ENCODE data around the gene LENG9.

DNA sequence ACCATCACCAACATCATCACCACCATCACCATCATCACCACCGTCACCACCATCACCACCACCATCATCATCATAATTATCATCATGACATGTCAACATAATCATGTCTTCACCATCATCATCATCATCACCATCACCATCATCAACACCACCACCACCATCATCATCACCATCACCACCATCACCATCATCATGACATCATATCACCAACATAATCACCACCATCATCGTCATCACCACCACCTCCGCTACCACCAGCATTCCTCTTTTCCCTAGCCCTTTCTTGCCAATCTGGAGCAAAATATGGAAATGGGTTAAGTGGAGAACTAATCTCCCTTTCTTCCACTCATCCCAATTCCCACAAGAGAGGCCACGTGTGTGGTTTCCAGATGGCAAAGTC, 49.4 kb downstream of the LENG9 start:
- TF ChIP-seq HOXB13 (CRISPR knock-in tag; IDR thresholded peaks at IDR 0.05; ENCODE audit: low read depth) (no peak), CTCF (IDR thresholded peaks at IDR 0.05) (no peak), POLR2A (IDR thresholded peaks at IDR 0.05; ENCODE audit: low read length) (no peak), EP300 (IDR thresholded peaks at IDR 0.05) (no peak), JUN (IDR thresholded peaks at IDR 0.05) (no peak), RFX5 (IDR thresholded peaks at IDR 0.05) (no peak), NPAS2 (CRISPR knock-in tag; IDR thresholded peaks at IDR 0.05; ENCODE audit: borderline replicate concordance) (no peak), RAD21 (conservative IDR thresholded peaks at IDR 0.05 in 1 of 2, IDR thresholded peaks at IDR 0.05 in 1 of 2) (no peak), PHF8 (IDR thresholded peaks at IDR 0.05; ENCODE audit: borderline replicate concordance, low read depth) (no peak), MAFK (IDR thresholded peaks at IDR 0.05; ENCODE audit: partially characterized antibody) (no peak)
